HG02642 (cell line): ENCODE results near the gene CDH15.

ENCODE experiments used
- ATAC-seq: cut with Tn5 transposase; IDR thresholded peaks from one replicate; pipeline ENCODE4 v1.9.1; 2021; ENCODE audit warnings: mild to moderate bottlenecking; ENCODE audit not compliant: unreplicated experiment, poor library complexity

Gene CDH15

GRCh38 chr16:89171216-89172170 lies at the start of gene CDH15:
TSS of gene CDH15 (plus strand) at chr16:89171748. CDS start at chr16:89171832, 84 bp downstream.
- ATAC-seq: peak; percentile 73

- no peak for ATAC-seq
Measured at GRCh38 chr16:89122322-89122851, 49.2 kb upstream of the CDH15 start.

- ATAC-seq: no peak
Measured at GRCh38 chr16:89123001-89123830, 48.3 kb upstream of the CDH15 start.

- ATAC-seq: no peak
Measured at GRCh38 chr16:89123831-89124100, 47.8 kb upstream of the CDH15 start.

GRCh38 chr16:89129378-89129777 lies 42.2 kb upstream of the CDH15 start:
- no peak for ATAC-seq

GRCh38 chr16:89130448-89130847 lies 41.1 kb upstream of the CDH15 start:
- no peak for ATAC-seq

GRCh38 chr16:89131783-89132182 lies 39.8 kb upstream of the CDH15 start:
- ATAC-seq: no peak

- no peak for ATAC-seq
Measured at GRCh38 chr16:89132194-89133005, 39.1 kb upstream of the CDH15 start.

GRCh38 chr16:89133457-89134127 lies 38.0 kb upstream of the CDH15 start:
- no peak for ATAC-seq

- no peak for ATAC-seq
Measured at GRCh38 chr16:89134269-89134668, 37.3 kb upstream of the CDH15 start.

- no peak for ATAC-seq
Measured at GRCh38 chr16:89135166-89135565, 36.4 kb upstream of the CDH15 start.

GRCh38 chr16:89135971-89136765 lies 35.4 kb upstream of the CDH15 start:
- ATAC-seq: no peak

GRCh38 chr16:89136931-89137330 lies 34.6 kb upstream of the CDH15 start:
- no peak for ATAC-seq

GRCh38 chr16:89137666-89138512 lies 33.7 kb upstream of the CDH15 start:
- ATAC-seq: no peak

- no peak for ATAC-seq
Measured at GRCh38 chr16:89138513-89138795, 33.1 kb upstream of the CDH15 start.

GRCh38 chr16:89138843-89139520 lies 32.6 kb upstream of the CDH15 start:
- no peak for ATAC-seq

GRCh38 chr16:89139907-89140361 lies 31.6 kb upstream of the CDH15 start:
- ATAC-seq: no peak

GRCh38 chr16:89140401-89140800 lies 31.1 kb upstream of the CDH15 start:
- ATAC-seq: no peak
